ENCODE data around the gene HMX1.

DNA sequence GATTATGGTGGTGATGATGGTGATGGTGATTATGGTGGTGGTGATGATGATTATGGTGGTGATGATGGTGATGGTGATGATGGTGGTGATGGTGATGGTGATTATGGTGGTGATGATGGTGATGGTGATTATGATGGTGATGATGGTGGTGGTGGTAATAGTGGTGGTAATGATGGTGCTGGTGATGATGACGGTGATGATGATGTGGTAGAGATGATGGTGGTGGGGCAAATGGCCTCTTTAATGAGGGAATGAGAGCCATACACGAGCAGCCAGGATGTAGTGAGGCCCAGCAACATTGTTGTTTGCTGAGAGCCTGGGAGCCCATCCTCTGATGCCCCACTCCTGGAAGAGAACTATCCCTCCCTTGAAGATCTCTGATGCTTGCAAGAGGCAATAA lies 29.0 kb downstream of the HMX1 start:
- TF ChIP-seq, protein P1, sequence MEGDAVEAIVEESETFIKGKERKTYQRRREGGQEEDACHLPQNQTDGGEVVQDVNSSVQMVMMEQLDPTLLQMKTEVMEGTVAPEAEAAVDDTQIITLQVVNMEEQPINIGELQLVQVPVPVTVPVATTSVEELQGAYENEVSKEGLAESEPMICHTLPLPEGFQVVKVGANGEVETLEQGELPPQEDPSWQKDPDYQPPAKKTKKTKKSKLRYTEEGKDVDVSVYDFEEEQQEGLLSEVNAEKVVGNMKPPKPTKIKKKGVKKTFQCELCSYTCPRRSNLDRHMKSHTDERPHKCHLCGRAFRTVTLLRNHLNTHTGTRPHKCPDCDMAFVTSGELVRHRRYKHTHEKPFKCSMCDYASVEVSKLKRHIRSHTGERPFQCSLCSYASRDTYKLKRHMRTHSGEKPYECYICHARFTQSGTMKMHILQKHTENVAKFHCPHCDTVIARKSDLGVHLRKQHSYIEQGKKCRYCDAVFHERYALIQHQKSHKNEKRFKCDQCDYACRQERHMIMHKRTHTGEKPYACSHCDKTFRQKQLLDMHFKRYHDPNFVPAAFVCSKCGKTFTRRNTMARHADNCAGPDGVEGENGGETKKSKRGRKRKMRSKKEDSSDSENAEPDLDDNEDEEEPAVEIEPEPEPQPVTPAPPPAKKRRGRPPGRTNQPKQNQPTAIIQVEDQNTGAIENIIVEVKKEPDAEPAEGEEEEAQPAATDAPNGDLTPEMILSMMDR (IDR thresholded peaks at IDR 0.05): no peak
- TF ChIP-seq EZH2 (IDR thresholded peaks at IDR 0.05; ENCODE audit: borderline replicate concordance, insufficient read depth, low read depth, low read length, poor library complexity, severe bottlenecking): no peak

Measured in B cell (primary cell).